MV-4-11 (cell line): ENCODE measurements around the gene MICOS13.

ENCODE experiments used
- DNase-seq: peaks from one replicate; lab custom pipeline; 2025; lab: John Stamatoyannopoulos, UW

Gene MICOS13

GRCh38 chr19:5628461-5628860, 51.9 kb downstream of the MICOS13 start:
- no peak for DNase-seq
